ENCODE data around the gene TSPAN5. TPM values are rescaled to one million over a fixed set of nuclear protein-coding genes. Genes with fewer than 3 reads are reported as not detected.

The TSPAN5 gene
- total RNA-seq, 1 donor from 2014 or later: 13.7 TPM

DNA sequence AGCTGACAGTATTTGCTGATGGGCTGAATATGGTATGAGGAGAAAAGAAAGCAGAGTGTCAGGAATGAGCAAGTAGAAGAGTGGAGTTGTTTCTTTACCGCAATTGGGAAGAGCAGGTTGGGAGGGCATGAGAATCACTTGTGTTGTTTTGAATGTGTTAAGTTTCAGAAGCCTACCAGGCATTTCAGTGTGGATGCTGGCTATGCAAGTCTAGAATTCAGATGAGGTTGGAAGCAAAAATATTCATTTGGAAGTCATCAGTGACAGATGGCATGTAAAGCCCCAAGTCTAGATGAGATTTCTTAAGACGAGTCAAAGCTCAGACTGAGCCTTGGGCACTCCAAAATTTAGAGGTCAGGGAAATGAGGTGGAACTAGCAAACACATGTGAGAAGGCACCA is 156.4 kb downstream of the TSPAN5 start:
- TF ChIP-seq, protein P1, sequence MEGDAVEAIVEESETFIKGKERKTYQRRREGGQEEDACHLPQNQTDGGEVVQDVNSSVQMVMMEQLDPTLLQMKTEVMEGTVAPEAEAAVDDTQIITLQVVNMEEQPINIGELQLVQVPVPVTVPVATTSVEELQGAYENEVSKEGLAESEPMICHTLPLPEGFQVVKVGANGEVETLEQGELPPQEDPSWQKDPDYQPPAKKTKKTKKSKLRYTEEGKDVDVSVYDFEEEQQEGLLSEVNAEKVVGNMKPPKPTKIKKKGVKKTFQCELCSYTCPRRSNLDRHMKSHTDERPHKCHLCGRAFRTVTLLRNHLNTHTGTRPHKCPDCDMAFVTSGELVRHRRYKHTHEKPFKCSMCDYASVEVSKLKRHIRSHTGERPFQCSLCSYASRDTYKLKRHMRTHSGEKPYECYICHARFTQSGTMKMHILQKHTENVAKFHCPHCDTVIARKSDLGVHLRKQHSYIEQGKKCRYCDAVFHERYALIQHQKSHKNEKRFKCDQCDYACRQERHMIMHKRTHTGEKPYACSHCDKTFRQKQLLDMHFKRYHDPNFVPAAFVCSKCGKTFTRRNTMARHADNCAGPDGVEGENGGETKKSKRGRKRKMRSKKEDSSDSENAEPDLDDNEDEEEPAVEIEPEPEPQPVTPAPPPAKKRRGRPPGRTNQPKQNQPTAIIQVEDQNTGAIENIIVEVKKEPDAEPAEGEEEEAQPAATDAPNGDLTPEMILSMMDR (IDR thresholded peaks at IDR 0.05; ENCODE audit: insufficient read depth, low read length, severe bottlenecking): no peak

DNA sequence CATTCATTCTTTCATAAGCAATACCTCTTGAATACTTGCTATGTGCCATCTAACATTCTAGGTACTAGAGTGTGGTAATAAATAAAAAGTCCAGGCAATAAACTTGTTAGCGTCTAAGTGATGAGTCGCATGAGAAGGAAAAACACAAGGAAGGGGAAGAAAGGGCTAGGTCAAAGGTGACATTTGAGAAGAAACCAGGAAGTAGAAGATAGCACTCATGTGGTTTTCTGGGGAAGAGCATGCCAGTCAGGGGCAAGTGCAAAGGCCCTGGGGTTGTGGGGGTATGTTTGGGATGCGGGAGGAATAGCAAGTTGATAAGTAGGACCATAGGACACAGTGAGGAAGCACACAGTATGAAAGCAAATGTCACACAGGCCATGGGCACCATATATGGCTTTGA is 157.0 kb downstream of the TSPAN5 start:
- TF ChIP-seq, protein P1 (IDR thresholded peaks at IDR 0.05; ENCODE audit: insufficient read depth, low read length, severe bottlenecking): no peak
- Histone ChIP-seq H3K27me3 (ENCODE audit: control insufficient read depth, insufficient read depth, low read length) (no peaks in the 10 kb centered on the region), H3K4me3 (ENCODE audit: low read depth, low read length) (no peak overlapping the region), H3K36me3 (ENCODE audit: control insufficient read depth, insufficient read depth, low read length) (peaks cover 1% of the 10 kb centered on the region)
- no peak for DNase-seq (ENCODE audit: low read depth)
- no peak for FAIRE-seq

More for the DNA sequence above, 156.4 kb downstream of the TSPAN5 start:
- Histone ChIP-seq H3K4me3 (ENCODE audit: low read depth, low read length) (no peak overlapping the region), H3K36me3 (ENCODE audit: control insufficient read depth, insufficient read depth, low read length) (peaks cover 1% of the 10 kb centered on the region), H3K27me3 (ENCODE audit: control insufficient read depth, insufficient read depth, low read length) (no peaks in the 10 kb centered on the region)
- DNase-seq (ENCODE audit: low read depth) (no peak), FAIRE-seq (no peak)

DNA sequence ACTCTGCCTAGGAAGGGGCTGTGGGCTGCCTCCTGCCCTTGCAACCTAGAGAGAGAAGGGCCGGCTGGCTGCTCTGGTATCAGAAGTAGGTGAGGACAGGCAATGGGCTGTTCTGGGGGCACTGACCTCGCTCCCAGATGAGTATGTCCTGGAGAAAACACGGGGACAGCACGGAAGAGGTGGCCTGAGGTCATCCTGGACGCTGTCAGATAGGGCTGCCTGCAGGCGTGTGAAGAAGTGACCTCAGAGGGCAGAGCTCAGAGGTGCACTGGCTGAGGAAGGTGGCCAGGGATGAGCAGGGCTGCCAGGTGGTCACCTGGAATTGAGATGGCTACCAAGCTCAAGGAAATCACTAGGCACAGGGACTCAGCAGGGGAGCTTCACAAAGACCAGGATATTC is 159.6 kb downstream of the TSPAN5 start:
- DNase-seq (ENCODE audit: low read depth): no peak
- H3K27me3 ChIP-seq (ENCODE audit: control insufficient read depth, insufficient read depth, low read length): no peaks in the 10 kb centered on the region

DNA sequence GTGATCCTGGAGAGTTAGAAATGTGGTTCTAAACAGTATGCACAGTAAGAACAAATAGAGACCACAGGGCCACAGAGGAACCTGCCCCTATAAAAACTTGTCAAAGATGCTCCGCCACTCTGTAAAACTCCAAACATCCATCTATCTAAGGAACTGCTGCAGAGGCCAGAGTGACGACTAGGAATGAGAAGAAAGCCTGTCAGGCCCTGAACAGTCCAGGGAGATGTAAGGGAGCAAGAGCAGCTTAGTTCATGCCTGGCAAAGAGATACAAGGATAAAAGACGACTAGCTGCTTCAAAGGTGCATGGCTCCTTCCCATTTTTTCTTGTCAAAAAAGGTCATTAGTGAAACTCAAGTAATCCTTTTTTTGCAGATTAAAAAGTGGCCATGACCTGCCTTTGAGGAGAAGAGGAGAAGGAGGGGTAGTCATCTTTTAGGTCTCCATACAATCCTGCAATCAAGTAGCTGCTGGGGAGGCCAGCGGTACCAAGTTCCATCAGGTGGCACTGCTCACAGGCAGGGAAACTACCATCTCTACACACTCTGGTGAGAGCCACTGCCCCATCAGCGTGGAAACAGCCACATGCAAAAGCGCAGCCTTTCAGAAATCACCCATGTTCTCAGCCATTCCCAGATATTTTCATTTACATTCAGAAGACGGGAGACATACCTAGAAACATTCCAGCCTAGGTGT is 162.1 kb downstream of the TSPAN5 start:
- no peak for FAIRE-seq

More for the DNA sequence above, 159.6 kb downstream of the TSPAN5 start:
- FAIRE-seq: no peak
- Histone ChIP-seq H3K36me3 (ENCODE audit: control insufficient read depth, insufficient read depth, low read length) (peaks cover 3% of the 10 kb centered on the region), H3K4me3 (ENCODE audit: low read depth, low read length) (no peak overlapping the region)
- TF ChIP-seq, protein P1 (IDR thresholded peaks at IDR 0.05; ENCODE audit: insufficient read depth, low read length, severe bottlenecking): no peak

DNA sequence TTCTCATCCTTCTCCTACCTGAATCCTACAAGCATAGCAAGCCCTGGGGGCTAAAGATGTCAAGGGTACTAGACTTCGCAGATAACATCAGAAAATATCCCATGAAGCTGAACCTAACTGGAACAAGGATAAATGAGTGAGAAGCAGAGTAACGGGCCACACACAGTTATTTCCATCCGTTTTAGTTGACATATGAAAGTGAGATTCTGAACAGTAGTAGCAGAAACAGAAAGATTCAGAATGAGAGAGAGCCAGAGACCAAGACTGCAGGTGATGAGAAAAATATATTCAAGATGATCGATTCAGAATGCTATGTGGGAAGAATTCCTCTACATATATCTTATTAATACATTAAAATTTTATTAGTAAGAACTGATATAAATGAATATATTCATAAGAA is 165.1 kb downstream of the TSPAN5 start:
- Histone ChIP-seq H3K36me3 (ENCODE audit: control insufficient read depth, insufficient read depth, low read length) (peaks cover 2% of the 10 kb centered on the region), H3K27me3 (ENCODE audit: control insufficient read depth, insufficient read depth, low read length) (no peaks in the 10 kb centered on the region), H3K4me3 (ENCODE audit: low read depth, low read length) (no peak overlapping the region)
- TF ChIP-seq, protein P1 (IDR thresholded peaks at IDR 0.05; ENCODE audit: insufficient read depth, low read length, severe bottlenecking): no peak
- DNase-seq (ENCODE audit: low read depth): no peak
- no peak for FAIRE-seq

More for the DNA sequence above, 162.1 kb downstream of the TSPAN5 start:
- DNase-seq (ENCODE audit: low read depth): no peak
- Histone ChIP-seq H3K4me3 (ENCODE audit: low read depth, low read length) (no peak overlapping the region), H3K27me3 (ENCODE audit: control insufficient read depth, insufficient read depth, low read length) (no peaks in the 10 kb centered on the region), H3K36me3 (ENCODE audit: control insufficient read depth, insufficient read depth, low read length) (peaks cover 2% of the 10 kb centered on the region)
- TF ChIP-seq, protein P1 (IDR thresholded peaks at IDR 0.05; ENCODE audit: insufficient read depth, low read length, severe bottlenecking): no peak
